NCI-H524 treated with DMSO at 0.1 percent for 48 hours (cell line): ENCODE data around the gene PPEF2.
"Not testable (repeated sequence)": the region's sequence is repeated elsewhere in the genome, so short reads cannot be mapped to it uniquely, and the experiment has no call there.

ENCODE experiments used
- DNase-seq: peaks from one replicate; lab custom pipeline; 2025; lab: John Stamatoyannopoulos, UW

Gene PPEF2

GRCh38 chr4:75902352-75902751, at the start of gene PPEF2:
Gene PPEF2, minus strand, starts transcription at chr4:75902452. Its CDS starts 6,127 bp downstream, at chr4:75896325.
- no peak for DNase-seq

GRCh38 chr4:75950213-75950815, 48.1 kb upstream of the PPEF2 start:
- no peak for DNase-seq

GRCh38 chr4:75948822-75949444, 46.7 kb upstream of the PPEF2 start:
- no peak for DNase-seq

GRCh38 chr4:75940692-75941253, 38.5 kb upstream of the PPEF2 start, which contains the start of gene NAAA:
Gene NAAA, minus strand, starts transcription at chr4:75941013. Its CDS starts 64 bp downstream, at chr4:75940949.
- DNase-seq = no peak

GRCh38 chr4:75939890-75940691, 37.8 kb upstream of the PPEF2 start:
- no peak for DNase-seq

GRCh38 chr4:75935628-75936027, 33.4 kb upstream of the PPEF2 start:
- DNase-seq = no peak

- no peak for DNase-seq
Measured at GRCh38 chr4:75930152-75930551, 27.9 kb upstream of the PPEF2 start.

GRCh38 chr4:75924916-75925315, 22.7 kb upstream of the PPEF2 start:
- DNase-seq = not testable (repeated sequence)

GRCh38 chr4:75924309-75924827, 22.1 kb upstream of the PPEF2 start:
- no peak for DNase-seq

GRCh38 chr4:75922588-75922987, 20.3 kb upstream of the PPEF2 start:
- no peak for DNase-seq

- no peak for DNase-seq
Measured at GRCh38 chr4:75921910-75922309, 19.7 kb upstream of the PPEF2 start.

GRCh38 chr4:75920327-75920726, 18.1 kb upstream of the PPEF2 start:
- DNase-seq = no peak

- no peak for DNase-seq
Measured at GRCh38 chr4:75919920-75920319, 17.7 kb upstream of the PPEF2 start.

- DNase-seq = no peak
Measured at GRCh38 chr4:75916091-75916661, 13.9 kb upstream of the PPEF2 start.

GRCh38 chr4:75912968-75913367, 10.7 kb upstream of the PPEF2 start:
- no peak for DNase-seq

GRCh38 chr4:75910831-75911230, 8.6 kb upstream of the PPEF2 start:
- DNase-seq = not testable (repeated sequence)

GRCh38 chr4:75909405-75909804, 7.2 kb upstream of the PPEF2 start:
- no peak for DNase-seq

- DNase-seq = no peak
Measured at GRCh38 chr4:75908555-75908954, 6.3 kb upstream of the PPEF2 start.

- DNase-seq = no peak
Measured at GRCh38 chr4:75907966-75908365, 5.7 kb upstream of the PPEF2 start.

- DNase-seq = no peak
Measured at GRCh38 chr4:75904076-75904475, 1.8 kb upstream of the PPEF2 start.

GRCh38 chr4:75898536-75898935, 3.7 kb downstream of the PPEF2 start:
- no peak for DNase-seq

- DNase-seq = no peak
Measured at GRCh38 chr4:75895744-75896314, 6.4 kb downstream of the PPEF2 start.
